HG02885 (cell line): ENCODE data around the gene MKLN1.
"Not testable (repeated sequence)": the region's sequence is repeated elsewhere in the genome, so short reads cannot be mapped to it uniquely, and the experiment has no call there.

Source experiments
- ATAC-seq: cut with Tn5 transposase; IDR thresholded peaks from one replicate; pipeline ENCODE4 v1.9.1; 2021; ENCODE audit warnings: mild to moderate bottlenecking; ENCODE audit not compliant: unreplicated experiment, poor library complexity

Gene MKLN1

GRCh38 chr7:131494182-131494581, 166.5 kb downstream of the MKLN1 start:
- ATAC-seq: no peak

GRCh38 chr7:131495669-131496498, 168.2 kb downstream of the MKLN1 start:
- ATAC-seq: no peak

DNA sequence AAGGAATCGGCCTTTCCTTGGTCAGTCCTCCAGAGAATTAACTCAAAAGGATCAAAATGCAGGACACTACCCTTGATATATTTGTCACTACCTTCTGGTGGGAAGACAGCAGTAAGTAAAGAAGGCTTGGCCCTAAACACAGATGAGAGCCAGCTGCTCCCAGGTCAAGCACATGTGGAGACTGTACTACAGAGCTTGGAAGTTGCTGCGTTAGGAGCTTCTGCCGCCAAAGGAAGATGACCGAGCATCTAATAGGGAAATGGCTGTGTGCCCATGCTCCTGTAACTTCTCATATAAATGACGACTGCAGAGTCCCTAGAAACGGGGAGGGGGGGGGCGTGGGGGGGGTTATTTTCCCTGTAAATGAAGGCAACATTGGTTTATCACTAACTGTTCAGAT, 169.8 kb downstream of the MKLN1 start:
- ATAC-seq: no peak

- ATAC-seq: no peak
These were observed 170.7 kb downstream of the MKLN1 start for GRCh38 chr7:131498237-131498885.

DNA sequence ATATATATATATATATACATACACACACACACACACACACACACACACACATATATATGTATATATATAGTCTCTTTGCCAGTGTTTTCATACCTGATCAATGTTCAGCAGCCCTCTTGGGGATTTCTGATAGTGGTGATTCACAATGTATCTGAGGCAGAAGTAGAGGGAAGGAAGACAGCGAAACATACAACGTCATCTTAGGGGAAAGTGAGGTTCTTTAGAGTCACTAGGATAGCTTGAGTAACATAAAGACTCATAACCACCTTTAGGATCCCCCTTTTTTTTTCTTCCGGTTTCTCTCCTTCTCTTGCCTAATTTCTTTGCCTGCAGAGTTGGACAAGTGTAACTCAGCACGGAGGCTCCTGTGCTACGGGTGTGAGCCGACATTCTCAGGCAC, 172.1 kb downstream of the MKLN1 start:
- ATAC-seq: no peak

DNA sequence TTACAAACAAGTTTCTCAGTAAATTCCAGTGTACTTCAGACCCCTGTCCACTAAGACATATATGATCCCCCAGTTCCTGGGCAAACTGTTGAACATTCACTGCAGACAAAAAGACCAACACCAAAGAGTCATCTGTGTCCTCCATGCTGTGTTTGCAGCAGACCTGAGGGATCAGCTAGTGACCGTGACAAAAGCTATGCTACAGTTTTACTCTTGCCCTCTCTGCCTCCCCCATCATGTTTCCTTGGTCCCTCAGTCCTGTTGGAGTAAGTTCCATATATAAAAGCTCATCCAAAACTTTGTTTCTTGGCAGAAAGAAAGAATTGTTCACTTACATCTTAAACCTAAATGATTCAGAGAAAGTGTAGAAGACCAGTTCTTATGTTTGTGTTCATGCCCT, 172.7 kb downstream of the MKLN1 start:
- no peak for ATAC-seq

GRCh38 chr7:131501422-131501821, 173.7 kb downstream of the MKLN1 start:
- peak; percentile 89 for ATAC-seq

DNA sequence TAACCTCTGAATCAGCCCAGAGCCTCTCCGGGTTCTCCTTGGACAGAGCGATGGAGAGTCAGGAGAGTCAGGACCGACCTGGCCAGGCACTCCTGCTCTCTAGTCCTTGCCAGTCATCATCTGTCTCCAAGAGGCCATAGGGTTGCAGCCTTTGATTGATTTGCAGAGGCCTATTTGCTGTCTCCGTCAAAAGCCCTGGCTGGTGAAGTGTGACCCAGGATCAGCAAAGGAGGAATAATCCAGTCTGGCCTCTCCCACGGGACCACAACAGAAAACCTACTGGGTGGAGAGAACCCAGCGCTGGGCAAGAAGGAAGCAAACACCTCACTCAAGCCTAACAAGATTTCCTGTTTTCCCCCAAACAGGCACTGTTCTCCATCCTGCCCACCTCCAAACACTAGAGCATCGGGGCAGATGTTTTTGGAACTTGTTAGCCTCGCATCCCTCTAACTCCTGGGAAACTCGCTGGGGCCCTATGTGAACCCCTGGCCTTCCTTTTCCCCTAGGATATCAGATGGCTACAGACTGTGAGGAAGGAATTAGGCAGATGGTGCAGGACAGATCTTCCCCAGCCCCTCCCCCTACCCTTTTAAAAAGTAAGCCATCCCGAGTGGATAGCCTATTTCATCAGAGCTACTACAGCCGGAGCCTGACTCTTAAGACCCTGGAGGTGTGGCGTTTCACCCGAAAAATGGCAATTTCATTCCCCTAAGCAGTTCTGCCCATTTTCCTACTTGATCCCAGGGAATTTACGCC, 174.4 kb downstream of the MKLN1 start:
- ATAC-seq: no peak

- no peak for ATAC-seq
These were observed 175.3 kb downstream of the MKLN1 start for GRCh38 chr7:131502810-131503508.

- ATAC-seq: no peak
These were observed 176.0 kb downstream of the MKLN1 start for GRCh38 chr7:131503639-131504038.

- no peak for ATAC-seq
These were observed 176.7 kb downstream of the MKLN1 start for GRCh38 chr7:131504157-131504899.

GRCh38 chr7:131505037-131505620, 177.5 kb downstream of the MKLN1 start:
- ATAC-seq: not testable (repeated sequence)

DNA sequence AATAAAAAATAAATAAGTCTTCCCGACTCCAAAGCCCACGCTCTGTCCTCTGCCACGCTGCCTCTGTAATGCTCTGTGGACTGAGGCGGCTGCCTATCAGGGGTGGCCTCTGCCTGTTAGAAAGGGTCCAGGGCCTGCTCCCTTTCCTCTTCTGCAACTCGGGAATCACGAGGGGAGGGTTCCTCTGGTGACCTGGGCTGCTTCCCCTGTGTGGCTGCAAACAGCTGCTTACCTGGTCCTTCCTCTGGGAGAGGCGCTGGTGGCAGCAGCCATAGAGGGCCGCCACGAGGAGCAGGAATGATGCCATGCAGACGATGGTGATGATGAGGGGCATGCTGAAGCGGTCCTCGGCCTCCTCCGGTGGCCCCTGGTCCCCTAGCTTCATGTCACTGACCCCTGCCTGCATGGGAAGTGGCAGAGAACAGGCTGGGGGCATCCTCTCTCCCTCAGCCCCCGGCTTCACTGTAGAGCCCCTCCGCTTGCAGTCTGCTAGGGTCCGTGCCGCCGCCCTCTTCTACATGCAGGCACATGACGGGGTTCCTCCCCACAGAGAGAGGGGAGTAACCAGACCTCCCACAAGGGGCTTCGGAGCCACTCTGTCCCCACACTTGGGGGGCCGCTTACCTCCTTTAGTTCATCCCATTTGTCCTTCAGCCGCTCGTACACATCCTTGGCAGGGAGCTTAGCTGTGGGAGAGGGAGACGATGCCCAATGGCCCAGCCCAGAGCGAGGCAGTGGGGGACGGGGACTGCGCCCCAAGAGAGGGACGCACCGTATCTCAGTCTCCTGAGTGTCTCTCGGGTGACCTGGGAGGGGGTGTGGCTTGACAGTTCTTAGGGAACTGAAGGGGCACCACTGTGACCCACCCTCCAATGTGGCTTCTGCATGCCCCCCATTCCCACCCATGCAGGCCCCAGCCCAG, 178.2 kb downstream of the MKLN1 start:
- no peak for ATAC-seq

DNA sequence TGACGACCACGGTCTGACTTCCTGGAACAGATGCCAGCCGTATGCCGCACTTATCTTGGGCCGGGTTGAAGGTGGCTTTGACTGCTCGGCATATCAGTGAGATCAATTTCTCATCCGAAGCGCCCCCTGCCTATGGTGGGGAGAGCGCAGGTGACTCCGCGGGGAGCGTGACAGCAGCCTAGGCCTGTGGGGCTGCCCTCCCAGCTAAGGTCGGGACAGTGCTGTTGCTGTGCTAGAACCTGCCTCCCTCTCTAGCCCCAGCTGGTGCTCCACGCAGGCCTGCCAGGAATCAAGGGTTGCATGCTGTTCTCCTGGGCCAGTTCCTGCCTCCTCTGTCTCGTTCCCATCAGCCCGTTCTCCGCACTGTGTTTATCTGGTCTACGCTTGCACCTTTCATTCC, 178.9 kb downstream of the MKLN1 start:
- no peak for ATAC-seq

DNA sequence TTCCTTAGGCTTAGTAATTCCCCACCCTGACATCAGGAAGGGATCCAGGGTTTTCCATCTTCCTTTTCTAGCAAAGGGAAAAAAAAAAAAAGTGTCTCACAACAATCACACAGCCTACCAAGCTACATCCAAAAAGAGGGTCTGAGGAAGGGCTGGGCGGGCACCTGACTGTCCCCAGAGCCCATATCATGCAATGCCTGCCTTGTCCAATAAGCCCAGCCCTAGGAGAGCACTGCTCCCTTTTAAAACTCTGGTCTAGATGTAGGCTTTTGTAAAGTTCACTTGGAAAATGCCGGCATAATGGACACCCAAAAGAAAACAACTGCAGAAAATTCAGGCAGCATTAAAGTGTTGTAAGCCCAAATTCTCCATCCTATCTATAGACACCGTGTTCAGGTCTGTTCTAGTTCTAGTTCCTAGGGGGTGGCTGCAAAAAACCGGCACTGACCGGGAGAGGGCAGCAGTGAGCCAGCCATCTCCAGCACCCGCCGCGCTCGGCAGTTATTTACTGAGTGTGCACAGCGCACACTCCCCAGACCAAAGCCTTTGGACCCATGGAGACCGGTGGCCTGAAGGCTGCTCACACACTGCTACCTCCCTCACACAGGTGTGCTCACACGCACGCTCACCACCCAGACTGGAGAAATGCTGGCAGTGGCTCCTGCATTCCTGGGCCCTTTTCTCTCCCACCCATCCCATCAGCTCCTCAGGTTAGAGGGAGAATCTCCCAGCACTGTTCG, 180.1 kb downstream of the MKLN1 start:
- ATAC-seq: peak; percentile 89

DNA sequence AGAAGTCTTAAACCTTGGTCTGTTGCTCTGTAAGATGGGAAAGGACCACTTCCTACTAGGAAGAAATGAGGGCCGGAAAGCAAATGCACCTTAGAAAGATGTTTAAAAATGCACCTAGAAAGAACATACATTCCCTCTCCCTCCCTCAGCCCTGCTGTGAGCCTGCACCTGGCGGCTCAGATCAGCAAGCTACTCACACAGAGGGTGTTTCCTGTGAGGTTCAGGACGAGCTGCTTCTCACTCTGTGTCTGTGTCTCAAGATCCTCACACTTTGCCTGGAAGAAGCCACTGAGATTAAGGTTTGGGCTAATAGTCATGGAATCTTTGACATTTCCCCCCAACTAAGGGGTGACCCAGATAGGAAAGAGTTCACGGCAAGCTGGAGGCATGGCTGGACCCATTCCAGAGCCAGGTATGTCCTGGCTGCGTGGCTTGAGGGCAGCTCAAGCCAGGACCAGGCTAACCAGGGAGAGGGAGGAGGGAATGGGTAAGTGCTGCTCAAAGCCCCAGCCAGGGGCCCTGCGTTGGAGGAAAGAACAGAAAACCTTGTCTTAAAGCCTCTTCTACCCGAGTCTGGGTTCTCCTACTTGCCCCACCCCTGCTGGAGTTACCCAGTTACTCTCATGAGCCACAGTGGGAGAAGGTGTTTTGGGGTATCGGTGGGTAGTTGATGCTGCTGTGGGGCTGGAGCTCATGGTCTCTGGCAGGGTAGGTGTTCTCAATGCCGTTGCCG, 181.2 kb downstream of the MKLN1 start:
- no peak for ATAC-seq

GRCh38 chr7:131509781-131510180, 182.1 kb downstream of the MKLN1 start:
- no peak for ATAC-seq
